GM12874 (cell line): Measurements from ENCODE around the gene VCP.
A peak's percentile ranks its signal among the peaks of the same experiment; 100 is the strongest.

Experiments
- CTCF ChIP-seq: IDR thresholded peaks from 2 replicates; pipeline ENCODE4 v1.5.1; 2011; ENCODE audit warnings: low read depth, mild to moderate bottlenecking, control low read depth, low read length, moderate library complexity; ENCODE audit not compliant: insufficient read depth

Gene VCP

GRCh38 chr9:35097573-35097972 is 25.1 kb upstream of the VCP start:
- TF ChIP-seq CTCF: no peak

DNA sequence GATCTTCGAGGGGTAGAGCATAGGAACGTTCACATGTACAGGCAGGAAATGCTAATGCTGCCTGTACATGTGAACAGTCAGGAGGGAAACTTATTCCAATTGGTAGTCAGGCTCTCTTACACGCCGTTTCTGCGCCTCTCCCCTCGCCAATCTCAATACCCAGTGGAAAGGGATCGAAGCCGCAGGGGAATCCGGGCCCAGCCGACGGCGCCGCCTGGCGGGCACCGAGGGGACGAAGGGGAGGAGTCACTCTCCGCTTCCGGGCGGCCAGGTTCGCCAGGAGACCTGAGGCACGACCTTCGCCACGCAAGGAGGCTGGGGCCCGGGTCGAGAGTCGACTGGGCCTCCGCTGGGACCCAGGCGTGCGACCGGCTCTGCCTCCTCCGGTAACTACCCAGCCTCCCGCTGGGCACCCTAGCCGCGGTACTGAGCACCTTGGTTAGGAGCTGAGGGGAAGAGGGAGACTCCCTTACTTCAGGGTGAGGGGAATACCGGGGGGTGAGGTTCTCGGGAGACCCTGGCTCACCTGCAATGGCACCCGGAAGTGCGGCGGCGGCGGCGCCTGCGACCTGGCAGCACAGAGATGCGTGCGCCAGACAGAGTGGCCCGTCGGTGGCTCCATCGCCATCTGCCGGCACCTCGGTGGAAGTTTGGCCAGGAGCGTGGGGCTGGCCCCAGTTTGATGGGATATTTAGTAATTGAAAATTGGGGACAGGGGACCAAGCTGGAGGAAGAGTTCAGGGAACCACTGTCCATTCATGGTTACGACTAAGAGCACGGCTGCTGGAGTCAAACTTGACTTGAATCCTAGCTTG is 23.8 kb upstream of the VCP start, which contains the start of gene PIGO:
PIGO (minus strand) TSS at position 557 of the 815 bp plus-strand sequence. CDS start 1,026 bp downstream, outside the sequence.
- peak; percentile 95 for TF ChIP-seq CTCF

DNA sequence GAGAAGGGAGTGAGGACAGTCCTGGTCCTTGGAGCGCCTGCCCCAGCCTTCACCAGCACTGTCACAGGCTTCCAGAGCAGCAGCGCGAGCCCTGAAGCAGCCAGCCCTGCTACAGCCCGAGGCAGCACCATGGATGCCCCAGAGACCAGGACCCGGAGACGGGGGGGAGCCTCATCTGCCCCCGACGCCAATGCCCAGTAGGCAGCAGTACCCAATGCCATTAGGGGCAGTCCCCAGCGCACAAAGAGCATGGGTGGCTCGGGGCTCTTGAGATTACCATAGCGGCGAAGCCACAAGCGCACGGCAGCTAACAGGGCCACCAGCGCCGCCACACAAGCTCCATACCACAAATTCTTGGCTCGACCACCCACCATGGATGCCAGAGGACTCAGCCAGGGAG is 19.1 kb upstream of the VCP start:
- no peak for TF ChIP-seq CTCF

GRCh38 chr9:35089434-35089833 is 17.0 kb upstream of the VCP start:
- TF ChIP-seq CTCF: no peak

- no peak for TF ChIP-seq CTCF
Measured at GRCh38 chr9:35085078-35085477, 12.7 kb upstream of the VCP start.

GRCh38 chr9:35079426-35080341 is 7.3 kb upstream of the VCP start, which contains the start of gene FANCG:
TSS of gene FANCG (minus strand) at chr9:35079942. CDS start at chr9:35079524, 418 bp downstream.
- no peak for TF ChIP-seq CTCF

- no peak for TF ChIP-seq CTCF
Measured at GRCh38 chr9:35079041-35079425, 6.6 kb upstream of the VCP start.
